ENCODE measurements around the gene AMDHD2.

The AMDHD2 gene, protein sequence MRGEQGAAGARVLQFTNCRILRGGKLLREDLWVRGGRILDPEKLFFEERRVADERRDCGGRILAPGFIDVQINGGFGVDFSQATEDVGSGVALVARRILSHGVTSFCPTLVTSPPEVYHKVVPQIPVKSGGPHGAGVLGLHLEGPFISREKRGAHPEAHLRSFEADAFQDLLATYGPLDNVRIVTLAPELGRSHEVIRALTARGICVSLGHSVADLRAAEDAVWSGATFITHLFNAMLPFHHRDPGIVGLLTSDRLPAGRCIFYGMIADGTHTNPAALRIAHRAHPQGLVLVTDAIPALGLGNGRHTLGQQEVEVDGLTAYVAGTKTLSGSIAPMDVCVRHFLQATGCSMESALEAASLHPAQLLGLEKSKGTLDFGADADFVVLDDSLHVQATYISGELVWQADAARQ

DNA sequence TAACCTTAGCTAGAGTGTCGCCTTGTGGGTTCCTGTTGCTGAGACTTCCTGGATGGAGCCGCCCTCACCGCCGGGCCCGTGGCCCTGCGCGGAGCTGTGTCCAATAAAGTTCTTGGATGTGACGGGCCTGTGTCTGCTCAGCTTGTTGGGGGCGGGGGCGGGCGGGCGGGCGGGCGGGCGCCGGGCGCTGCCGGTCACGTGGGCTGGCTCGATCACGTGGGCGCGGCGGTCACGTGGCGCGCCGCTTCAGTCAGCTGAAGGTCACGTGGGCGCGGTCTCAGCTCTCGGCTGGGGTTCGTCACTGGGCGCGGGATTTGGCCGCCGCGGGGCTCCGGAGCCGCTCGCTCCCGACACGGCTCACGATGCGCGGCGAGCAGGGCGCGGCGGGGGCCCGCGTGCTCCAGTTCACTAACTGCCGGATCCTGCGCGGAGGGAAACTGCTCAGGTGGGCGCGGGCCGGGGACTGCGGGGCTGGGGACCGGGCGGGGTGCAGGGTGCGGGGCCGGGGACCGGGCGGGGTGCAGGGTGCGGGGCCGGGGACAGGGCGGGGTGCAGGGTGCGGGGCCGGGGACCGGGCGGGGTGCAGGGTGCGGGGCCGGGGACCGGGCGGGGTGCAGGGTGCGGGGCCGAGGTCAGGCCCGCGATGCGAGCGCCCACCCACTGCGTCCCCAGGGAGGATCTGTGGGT, at the start of gene AMDHD2:
Gene AMDHD2, plus strand, starts transcription at position 275 of the 687 bp plus-strand sequence. Its CDS starts 88 bp downstream, at position 363.
- Histone ChIP-seq H3K9me3 (ENCODE audit: insufficient read depth, low read depth, low read length) (no peaks in the 10 kb centered on the region), H3K27ac (ENCODE audit: low read length) (no peak within 1 kb of the TSS), H3K27me3 (ENCODE audit: insufficient read depth, low read length) (no peaks in the 10 kb centered on the region), H3K9ac (ENCODE audit: low read depth, low read length) (peak within 1 kb of the TSS; percentile 77; the same call in 1 of the 2 replicates), H3K4me1 (ENCODE audit: insufficient read depth, low read length) (peaks cover 8% of the 10 kb centered on the region), H3K4me3 (ENCODE audit: low read length) (peak within 1 kb of the TSS; percentile 77), H3K36me3 (ENCODE audit: insufficient read depth, low read depth, low read length) (peaks cover 27% of the 10 kb centered on the region)

DNA sequence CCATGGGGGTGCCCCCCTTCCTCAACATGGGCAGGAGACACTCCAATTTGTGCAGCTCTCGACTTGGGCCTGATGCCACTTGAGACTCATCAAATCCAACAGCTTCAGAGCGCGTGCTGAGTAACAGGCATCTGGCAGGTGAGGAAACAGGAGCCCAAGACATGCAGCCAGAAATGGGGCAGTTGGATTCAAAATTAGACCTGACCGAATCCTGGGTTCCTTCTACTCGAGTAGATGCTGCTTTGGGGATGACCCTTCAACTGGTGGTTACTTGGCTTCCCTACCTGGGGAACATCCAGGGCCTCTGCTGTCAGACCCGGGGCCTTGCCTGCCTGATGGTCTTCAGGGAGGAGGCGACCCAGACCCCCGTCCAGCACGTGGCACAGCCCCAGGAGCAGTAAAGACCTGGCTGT, 49.6 kb upstream of the AMDHD2 start:
- Histone ChIP-seq H3K27me3 (ENCODE audit: insufficient read depth, low read length) (peaks cover 73% of the 10 kb centered on the region), H3K36me3 (ENCODE audit: insufficient read depth, low read depth, low read length) (no peaks in the 10 kb centered on the region), H3K4me1 (ENCODE audit: insufficient read depth, low read length) (peaks cover 6% of the 10 kb centered on the region), H3K27ac (ENCODE audit: low read length) (no peak overlapping the region), H3K4me3 (ENCODE audit: low read length) (no peak overlapping the region), H3K9me3 (ENCODE audit: insufficient read depth, low read depth, low read length) (no peaks in the 10 kb centered on the region), H3K9ac (ENCODE audit: low read depth, low read length) (no peak overlapping the region)

DNA sequence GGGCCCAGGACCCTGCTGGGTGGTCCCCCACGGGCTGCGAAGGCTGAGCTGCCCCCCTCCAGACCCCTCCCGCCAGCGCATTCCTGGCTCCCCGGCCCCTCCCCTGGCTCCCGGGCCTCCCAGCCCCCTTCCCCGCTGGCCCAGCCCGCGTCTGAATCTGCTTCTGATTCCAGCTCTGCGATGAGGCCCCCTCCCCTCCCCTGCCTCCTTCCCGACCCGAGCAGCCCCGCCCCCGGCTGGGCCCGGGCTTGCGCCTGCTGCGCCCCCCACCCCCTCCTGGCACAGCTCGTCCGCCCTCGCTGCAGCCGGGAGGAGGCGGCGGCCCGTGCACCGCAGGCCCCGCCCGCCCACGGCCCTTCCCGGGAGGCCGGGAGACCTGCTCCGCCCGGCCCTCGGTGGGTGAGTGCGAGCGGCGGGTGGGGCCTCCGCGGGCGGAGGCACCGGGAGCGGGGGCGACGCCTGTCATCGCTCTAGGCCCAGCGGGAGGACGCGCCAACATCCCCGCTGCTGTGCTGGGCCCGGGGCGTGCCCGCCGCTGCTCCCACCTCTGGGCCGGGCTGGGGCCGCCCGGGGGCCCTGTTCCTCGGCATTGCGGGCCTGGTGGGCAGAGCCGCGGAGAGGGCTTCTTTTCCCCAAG, 49.0 kb upstream of the AMDHD2 start, which contains the start of gene NTN3:
Gene NTN3, plus strand, starts transcription at position 282 of the 637 bp plus-strand sequence. CDS start 405 bp downstream, outside the sequence.
- H3K9me3 ChIP-seq (ENCODE audit: insufficient read depth, low read depth, low read length), result no peaks in the 10 kb centered on the region
- H3K9ac ChIP-seq (ENCODE audit: low read depth, low read length), result no peak within 1 kb of the TSS
- H3K4me3 ChIP-seq (ENCODE audit: low read length), result peak within 1 kb of the TSS; percentile 7; the same call in 1 of the 2 replicates
- peaks cover 6% of the 10 kb centered on the region for H3K4me1 ChIP-seq (ENCODE audit: insufficient read depth, low read length)
- no peaks in the 10 kb centered on the region for H3K36me3 ChIP-seq (ENCODE audit: insufficient read depth, low read depth, low read length)
- H3K27ac ChIP-seq (ENCODE audit: low read length), result no peak within 1 kb of the TSS
- H3K27me3 ChIP-seq (ENCODE audit: insufficient read depth, low read length), result peaks cover 78% of the 10 kb centered on the region

DNA sequence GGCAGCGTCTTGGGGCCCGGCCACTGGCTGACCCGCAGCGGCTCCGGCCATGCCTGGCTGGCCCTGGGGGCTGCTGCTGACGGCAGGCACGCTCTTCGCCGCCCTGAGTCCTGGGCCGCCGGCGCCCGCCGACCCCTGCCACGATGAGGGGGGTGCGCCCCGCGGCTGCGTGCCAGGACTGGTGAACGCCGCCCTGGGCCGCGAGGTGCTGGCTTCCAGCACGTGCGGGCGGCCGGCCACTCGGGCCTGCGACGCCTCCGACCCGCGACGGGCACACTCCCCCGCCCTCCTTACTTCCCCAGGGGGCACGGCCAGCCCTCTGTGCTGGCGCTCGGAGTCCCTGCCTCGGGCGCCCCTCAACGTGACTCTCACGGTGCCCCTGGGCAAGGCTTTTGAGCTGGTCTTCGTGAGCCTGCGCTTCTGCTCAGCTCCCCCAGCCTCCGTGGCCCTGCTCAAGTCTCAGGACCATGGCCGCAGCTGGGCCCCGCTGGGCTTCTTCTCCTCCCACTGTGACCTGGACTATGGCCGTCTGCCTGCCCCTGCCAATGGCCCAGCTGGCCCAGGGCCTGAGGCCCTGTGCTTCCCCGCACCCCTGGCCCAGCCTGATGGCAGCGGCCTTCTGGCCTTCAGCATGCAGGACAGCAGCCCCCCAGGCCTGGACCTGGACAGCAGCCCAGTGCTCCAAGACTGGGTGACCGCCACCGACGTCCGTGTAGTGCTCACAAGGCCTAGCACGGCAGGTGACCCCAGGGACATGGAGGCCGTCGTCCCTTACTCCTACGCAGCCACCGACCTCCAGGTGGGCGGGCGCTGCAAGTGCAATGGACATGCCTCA, 48.3 kb upstream of the AMDHD2 start:
- Histone ChIP-seq H3K27ac (ENCODE audit: low read length) (no peak overlapping the region), H3K36me3 (ENCODE audit: insufficient read depth, low read depth, low read length) (no peaks in the 10 kb centered on the region), H3K9ac (ENCODE audit: low read depth, low read length) (no peak overlapping the region), H3K9me3 (ENCODE audit: insufficient read depth, low read depth, low read length) (no peaks in the 10 kb centered on the region), H3K27me3 (ENCODE audit: insufficient read depth, low read length) (peaks cover 85% of the 10 kb centered on the region), H3K4me3 (ENCODE audit: low read length) (peak overlapping the region; percentile 7; the same call in 1 of the 2 replicates), H3K4me1 (ENCODE audit: insufficient read depth, low read length) (peaks cover 6% of the 10 kb centered on the region)

DNA sequence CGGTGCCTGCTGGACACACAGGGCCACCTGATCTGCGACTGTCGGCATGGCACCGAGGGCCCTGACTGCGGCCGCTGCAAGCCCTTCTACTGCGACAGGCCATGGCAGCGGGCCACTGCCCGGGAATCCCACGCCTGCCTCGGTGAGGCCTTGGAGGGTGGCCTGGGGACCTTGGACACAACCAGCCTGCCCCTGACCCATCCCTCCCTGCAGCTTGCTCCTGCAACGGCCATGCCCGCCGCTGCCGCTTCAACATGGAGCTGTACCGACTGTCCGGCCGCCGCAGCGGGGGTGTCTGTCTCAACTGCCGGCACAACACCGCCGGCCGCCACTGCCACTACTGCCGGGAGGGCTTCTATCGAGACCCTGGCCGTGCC, 47.7 kb upstream of the AMDHD2 start:
- H3K27me3 ChIP-seq (ENCODE audit: insufficient read depth, low read length), result peaks cover 88% of the 10 kb centered on the region
- peaks cover 6% of the 10 kb centered on the region for H3K4me1 ChIP-seq (ENCODE audit: insufficient read depth, low read length)
- no peaks in the 10 kb centered on the region for H3K36me3 ChIP-seq (ENCODE audit: insufficient read depth, low read depth, low read length)
- H3K4me3 ChIP-seq (ENCODE audit: low read length), result no peak overlapping the region
- no peak overlapping the region for H3K27ac ChIP-seq (ENCODE audit: low read length)
- H3K9ac ChIP-seq (ENCODE audit: low read depth, low read length), result no peak overlapping the region
- H3K9me3 ChIP-seq (ENCODE audit: insufficient read depth, low read depth, low read length), result no peaks in the 10 kb centered on the region

DNA sequence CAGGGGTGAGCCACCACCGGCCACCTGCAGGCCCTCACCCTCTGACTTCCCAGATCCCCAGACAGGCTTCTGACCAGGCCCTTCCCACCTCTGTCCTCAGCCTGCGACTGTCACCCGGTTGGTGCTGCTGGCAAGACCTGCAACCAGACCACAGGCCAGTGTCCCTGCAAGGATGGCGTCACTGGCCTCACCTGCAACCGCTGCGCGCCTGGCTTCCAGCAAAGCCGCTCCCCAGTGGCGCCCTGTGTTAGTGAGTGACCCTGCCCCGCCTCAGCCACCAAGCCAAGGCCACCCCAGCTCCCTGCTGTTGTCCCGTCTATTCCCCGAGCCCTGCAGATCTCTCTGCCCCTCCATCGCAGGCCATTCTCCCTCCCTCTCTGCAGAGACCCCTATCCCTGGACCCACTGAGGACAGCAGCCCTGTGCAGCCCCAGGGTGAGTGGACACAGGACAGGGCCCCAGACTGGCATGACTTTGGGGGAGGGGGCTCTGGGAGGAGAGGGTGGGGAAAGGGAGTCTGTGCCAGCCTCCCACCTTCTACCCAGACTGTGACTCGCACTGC, 47.2 kb upstream of the AMDHD2 start:
- H3K9ac ChIP-seq (ENCODE audit: low read depth, low read length), result no peak overlapping the region
- H3K9me3 ChIP-seq (ENCODE audit: insufficient read depth, low read depth, low read length), result no peaks in the 10 kb centered on the region
- peaks cover 88% of the 10 kb centered on the region for H3K27me3 ChIP-seq (ENCODE audit: insufficient read depth, low read length)
- H3K36me3 ChIP-seq (ENCODE audit: insufficient read depth, low read depth, low read length), result no peaks in the 10 kb centered on the region
- H3K27ac ChIP-seq (ENCODE audit: low read length), result no peak overlapping the region
- no peak overlapping the region for H3K4me3 ChIP-seq (ENCODE audit: low read length)
- peaks cover 6% of the 10 kb centered on the region for H3K4me1 ChIP-seq (ENCODE audit: insufficient read depth, low read length)

DNA sequence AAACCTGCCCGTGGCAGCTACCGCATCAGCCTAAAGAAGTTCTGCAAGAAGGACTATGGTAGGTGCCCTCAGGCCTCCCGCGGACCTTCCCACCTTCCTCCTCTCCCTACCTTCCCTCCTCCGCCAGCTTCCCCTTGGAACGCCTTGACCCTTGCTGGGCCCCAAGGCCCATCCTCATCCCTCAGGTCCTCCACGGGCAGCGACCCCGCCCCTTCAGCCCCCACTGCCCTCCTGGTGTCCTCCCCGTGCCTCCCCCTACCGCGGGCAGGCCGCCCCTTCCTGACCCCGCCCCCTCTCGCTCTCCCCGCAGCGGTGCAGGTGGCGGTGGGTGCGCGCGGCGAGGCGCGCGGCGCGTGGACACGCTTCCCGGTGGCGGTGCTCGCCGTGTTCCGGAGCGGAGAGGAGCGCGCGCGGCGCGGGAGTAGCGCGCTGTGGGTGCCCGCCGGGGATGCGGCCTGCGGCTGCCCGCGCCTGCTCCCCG, 46.7 kb upstream of the AMDHD2 start:
- Histone ChIP-seq H3K4me1 (ENCODE audit: insufficient read depth, low read length) (peaks cover 4% of the 10 kb centered on the region), H3K36me3 (ENCODE audit: insufficient read depth, low read depth, low read length) (no peaks in the 10 kb centered on the region), H3K9me3 (ENCODE audit: insufficient read depth, low read depth, low read length) (no peaks in the 10 kb centered on the region), H3K27ac (ENCODE audit: low read length) (no peak overlapping the region), H3K4me3 (ENCODE audit: low read length) (no peak overlapping the region), H3K27me3 (ENCODE audit: insufficient read depth, low read length) (peaks cover 83% of the 10 kb centered on the region), H3K9ac (ENCODE audit: low read depth, low read length) (no peak overlapping the region)

DNA sequence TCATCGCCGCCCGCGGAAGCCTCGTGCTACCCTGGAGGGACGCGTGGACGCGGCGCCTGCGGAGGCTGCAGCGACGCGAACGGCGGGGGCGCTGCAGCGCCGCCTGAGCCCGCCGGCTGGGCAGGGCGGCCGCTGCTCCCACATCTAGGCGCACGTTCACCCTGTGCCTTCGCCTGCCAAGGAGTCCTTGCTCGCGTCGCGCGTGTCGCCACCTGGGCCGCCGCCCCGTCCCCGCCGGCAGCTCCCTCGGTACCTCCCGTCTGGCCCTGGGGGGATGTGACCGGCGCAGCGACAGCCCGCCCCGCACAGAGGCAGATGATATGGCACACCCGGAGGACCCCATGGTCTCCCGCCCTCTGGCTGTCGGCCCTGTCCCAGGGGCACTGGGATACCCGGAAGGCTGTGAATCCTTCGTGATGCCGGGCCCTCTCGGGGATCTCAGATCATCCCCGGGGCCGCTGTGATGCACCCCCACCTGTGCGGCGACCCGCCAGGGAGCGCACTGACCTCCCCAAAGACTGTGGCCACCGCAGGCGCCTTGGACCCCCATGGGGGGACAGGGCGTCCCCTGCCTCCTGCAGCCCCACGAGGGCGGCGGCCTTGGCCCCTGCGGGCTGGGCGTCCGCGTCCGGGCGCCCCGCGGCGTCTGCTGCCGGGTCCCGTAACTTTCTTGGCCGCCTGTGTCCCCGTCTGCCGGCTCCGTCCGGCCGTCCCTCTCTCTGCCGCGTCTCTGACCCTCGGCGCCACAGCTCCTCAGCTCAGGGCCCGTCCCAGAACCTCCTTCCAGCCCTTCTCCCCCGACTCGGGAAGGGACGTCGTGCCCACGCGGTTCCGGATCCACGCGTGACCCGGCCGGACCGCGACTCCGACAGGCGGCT, 45.9 kb upstream of the AMDHD2 start:
- Histone ChIP-seq H3K36me3 (ENCODE audit: insufficient read depth, low read depth, low read length) (no peaks in the 10 kb centered on the region), H3K9ac (ENCODE audit: low read depth, low read length) (peak overlapping the region; percentile 51; the same call in 1 of the 2 replicates), H3K4me3 (ENCODE audit: low read length) (peak overlapping the region; percentile 72), H3K4me1 (ENCODE audit: insufficient read depth, low read length) (peaks cover 3% of the 10 kb centered on the region; the same call in 1 of the 2 replicates), H3K9me3 (ENCODE audit: insufficient read depth, low read depth, low read length) (no peaks in the 10 kb centered on the region), H3K27ac (ENCODE audit: low read length) (no peak overlapping the region), H3K27me3 (ENCODE audit: insufficient read depth, low read length) (peaks cover 75% of the 10 kb centered on the region)

DNA sequence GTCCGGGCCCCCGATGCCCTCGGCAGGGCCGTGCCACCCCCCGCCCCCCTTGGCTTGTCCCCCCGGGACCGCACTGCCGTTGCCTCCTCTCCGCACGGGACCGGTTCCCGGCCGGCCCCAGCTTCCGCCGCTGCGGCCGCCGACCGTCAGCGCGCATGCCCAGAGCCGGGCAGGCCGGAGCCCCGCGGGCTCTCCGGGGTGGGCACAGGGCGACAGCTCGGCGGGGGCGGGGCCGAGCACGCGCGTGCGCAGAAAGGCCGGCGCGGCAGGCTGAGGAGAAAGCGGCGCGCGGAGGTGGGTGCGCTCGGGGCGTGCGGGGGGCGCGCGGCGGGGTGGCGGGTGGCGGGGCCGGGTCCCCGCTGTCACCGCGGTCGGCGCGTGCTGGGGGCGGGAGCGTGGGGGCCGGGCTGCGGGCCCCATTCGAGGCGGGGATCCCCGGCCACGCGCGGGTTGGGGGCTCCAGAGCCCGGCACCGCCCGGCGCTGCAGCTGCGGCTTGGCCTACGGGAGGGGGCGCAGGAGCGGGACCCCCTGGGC, 45.2 kb upstream of the AMDHD2 start, which contains the start of gene TBC1D24:
Gene TBC1D24, plus strand, starts transcription at position 251 of the 536 bp plus-strand sequence. CDS start 21,022 bp downstream, outside the sequence.
- Histone ChIP-seq H3K27me3 (ENCODE audit: insufficient read depth, low read length) (peaks cover 68% of the 10 kb centered on the region), H3K4me1 (ENCODE audit: insufficient read depth, low read length) (peaks cover 3% of the 10 kb centered on the region; the same call in 1 of the 2 replicates), H3K9ac (ENCODE audit: low read depth, low read length) (peak within 1 kb of the TSS; percentile 51; the same call in 1 of the 2 replicates), H3K9me3 (ENCODE audit: insufficient read depth, low read depth, low read length) (no peaks in the 10 kb centered on the region), H3K27ac (ENCODE audit: low read length) (no peak within 1 kb of the TSS), H3K36me3 (ENCODE audit: insufficient read depth, low read depth, low read length) (no peaks in the 10 kb centered on the region), H3K4me3 (ENCODE audit: low read length) (peak within 1 kb of the TSS; percentile 72)

Data from iPS-20b (cell line).